HL-60/S4 treated with phorbol 12-myristate 13-acetate at 8.2 ng/mL for 4 days and 3 days (cell line): Measurements from ENCODE around the gene PLS1.
"Not testable (repeated sequence)": the region's sequence is repeated elsewhere in the genome, so short reads cannot be mapped to it uniquely, and the experiment has no call there.

Source experiments
- in situ Hi-C: fragments of 300-500 bp; cut with MboI; formaldehyde crosslinking; loops from 2 replicates; pipeline ENCODE4 v1.15.0; 2022; ENCODE audit warnings: low sequenced_read_pairs

The PLS1 gene

GRCh38 chr3:142680710-142681109 lies 84.5 kb downstream of the PLS1 start:
- in situ Hi-C loops: no loop called here

- in situ Hi-C loops: no loop called here
Measured at GRCh38 chr3:142690613-142691012, 94.4 kb downstream of the PLS1 start.

GRCh38 chr3:142691527-142691926 lies 95.3 kb downstream of the PLS1 start:
- in situ Hi-C loops: no loop called here

GRCh38 chr3:142693136-142693853 lies 97.1 kb downstream of the PLS1 start:
- in situ Hi-C loops: no loop called here

- in situ Hi-C loops: no loop called here
Measured at GRCh38 chr3:142694225-142694624, 98.0 kb downstream of the PLS1 start.

GRCh38 chr3:142705198-142705597 lies 109.0 kb downstream of the PLS1 start:
- in situ Hi-C loops: no loop called here

- in situ Hi-C loops: no loop called here
Measured at GRCh38 chr3:142706321-142707127, 110.3 kb downstream of the PLS1 start.

- in situ Hi-C loops: no loop called here
Measured at GRCh38 chr3:142709207-142709606, 113.0 kb downstream of the PLS1 start.

- in situ Hi-C loops: not testable (repeated sequence)
Measured at GRCh38 chr3:142714882-142715281, 118.7 kb downstream of the PLS1 start.

- in situ Hi-C loops: no loop called here
Measured at GRCh38 chr3:142716102-142716501, 119.9 kb downstream of the PLS1 start.

- in situ Hi-C loops: no loop called here
Measured at GRCh38 chr3:142723665-142723967, 127.4 kb downstream of the PLS1 start.

- in situ Hi-C loops: no loop called here
Measured at GRCh38 chr3:142723968-142724681, 127.9 kb downstream of the PLS1 start, which contains the start of gene TRPC1. Gene TRPC1, plus strand, starts transcription at chr3:142724034. Its CDS starts 526 bp downstream, at chr3:142724560.

GRCh38 chr3:142724682-142725356 lies 128.6 kb downstream of the PLS1 start:
- in situ Hi-C loops: no loop called here

- in situ Hi-C loops: no loop called here
Measured at GRCh38 chr3:142725357-142725739, 129.2 kb downstream of the PLS1 start.

GRCh38 chr3:142726017-142726416 lies 129.8 kb downstream of the PLS1 start:
- in situ Hi-C loops: no loop called here

GRCh38 chr3:142732066-142732465 lies 135.9 kb downstream of the PLS1 start:
- in situ Hi-C loops: no loop called here

GRCh38 chr3:142734834-142735233 lies 138.6 kb downstream of the PLS1 start:
- in situ Hi-C loops: no loop called here

GRCh38 chr3:142735462-142735861 lies 139.3 kb downstream of the PLS1 start:
- in situ Hi-C loops: no loop called here

- in situ Hi-C loops: no loop called here
Measured at GRCh38 chr3:142738396-142738795, 142.2 kb downstream of the PLS1 start.

GRCh38 chr3:142746646-142747045 lies 150.5 kb downstream of the PLS1 start:
- in situ Hi-C loops: no loop called here

GRCh38 chr3:142750531-142750930 lies 154.3 kb downstream of the PLS1 start:
- in situ Hi-C loops: not testable (repeated sequence)
